Stimulated activated CD8-positive, alpha-beta memory T cell treated with anti-CD3 and anti-CD28 coated beads, Interleukin-7, amount 100 ng/mL, for 4 hours (primary cell): Measurements from ENCODE around the gene DGCR8.
"Not testable (repeated sequence)": the region's sequence is repeated elsewhere in the genome, so short reads cannot be mapped to it uniquely, and the experiment has no call there.

ENCODE experiments used
- DNase-seq, 2 donors: peaks; one replicate each; pipeline ENCODE4 v3.0.0-alpha.2; 2020; ENCODE audit warnings: low read depth in 2 of 2

The DGCR8 gene

GRCh38 chr22:20152464-20152890 lies 72.4 kb downstream of the DGCR8 start:
- no peak for DNase-seq

- no peak for DNase-seq
Measured at GRCh38 chr22:20153945-20154344, 73.9 kb downstream of the DGCR8 start.

GRCh38 chr22:20154602-20155187 lies 74.7 kb downstream of the DGCR8 start:
- no peak for DNase-seq

GRCh38 chr22:20155330-20156041 lies 75.4 kb downstream of the DGCR8 start:
- no peak for DNase-seq

GRCh38 chr22:20156042-20156389 lies 76.0 kb downstream of the DGCR8 start:
- no peak for DNase-seq

GRCh38 chr22:20156611-20157429 lies 76.8 kb downstream of the DGCR8 start:
- DNase-seq, result peak; percentile 70 to 80

GRCh38 chr22:20157430-20158183 lies 77.6 kb downstream of the DGCR8 start:
- DNase-seq, result no peak

- DNase-seq, result no peak
Measured at GRCh38 chr22:20158391-20159036, 78.5 kb downstream of the DGCR8 start.

GRCh38 chr22:20159076-20159475 lies 79.0 kb downstream of the DGCR8 start:
- DNase-seq, result no peak

GRCh38 chr22:20159531-20159930 lies 79.5 kb downstream of the DGCR8 start:
- not testable (repeated sequence) for DNase-seq

- DNase-seq, result no peak
Measured at GRCh38 chr22:20160041-20160440, 80.0 kb downstream of the DGCR8 start.
